Measurements from ENCODE around the gene MTUS2. TPM values are rescaled to one million over a fixed set of nuclear protein-coding genes. Genes with fewer than 3 reads are reported as not detected.

MTUS2 gene
- total RNA-seq, 1 donor from 2014 or later, result not detected

DNA sequence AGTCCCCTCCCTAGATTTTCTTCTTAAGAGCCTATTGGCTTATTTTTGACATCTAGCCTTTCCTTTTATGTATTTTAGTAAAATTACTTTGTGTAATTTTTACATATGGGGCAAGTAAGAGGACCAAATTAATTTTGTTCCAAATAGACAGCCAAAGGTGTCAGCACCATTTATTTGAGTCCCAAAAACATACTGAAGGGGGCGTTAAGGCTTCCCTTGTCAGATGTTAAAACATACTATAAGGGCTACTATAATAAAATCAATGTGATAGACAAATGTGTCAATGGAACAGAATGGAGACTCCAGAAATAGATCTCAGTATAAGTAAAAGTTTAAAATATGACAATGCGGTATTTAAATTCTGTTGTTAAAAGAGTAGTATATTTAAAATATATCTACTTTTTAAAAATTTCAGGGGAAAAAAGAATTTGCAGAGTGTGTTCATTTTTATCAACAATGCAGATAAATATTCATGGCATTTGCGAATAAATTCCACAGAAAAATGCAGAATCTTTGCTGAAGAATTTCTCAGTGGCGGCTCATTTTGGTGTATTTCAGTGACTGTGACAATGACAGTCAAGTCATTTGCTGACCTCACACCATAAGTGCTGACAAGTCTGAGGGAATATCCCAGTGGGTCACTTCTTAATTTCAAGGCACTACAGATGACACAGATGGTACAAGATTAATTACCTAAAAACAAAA lies 133.7 kb downstream of the MTUS2 start:
- DNase-seq (ENCODE audit: low read depth) (no peak), FAIRE-seq (no peak)
- no peaks in the 10 kb centered on the region for H3K36me3 ChIP-seq (ENCODE audit: control insufficient read depth, insufficient read depth, low read length)
- TF ChIP-seq, protein P1, sequence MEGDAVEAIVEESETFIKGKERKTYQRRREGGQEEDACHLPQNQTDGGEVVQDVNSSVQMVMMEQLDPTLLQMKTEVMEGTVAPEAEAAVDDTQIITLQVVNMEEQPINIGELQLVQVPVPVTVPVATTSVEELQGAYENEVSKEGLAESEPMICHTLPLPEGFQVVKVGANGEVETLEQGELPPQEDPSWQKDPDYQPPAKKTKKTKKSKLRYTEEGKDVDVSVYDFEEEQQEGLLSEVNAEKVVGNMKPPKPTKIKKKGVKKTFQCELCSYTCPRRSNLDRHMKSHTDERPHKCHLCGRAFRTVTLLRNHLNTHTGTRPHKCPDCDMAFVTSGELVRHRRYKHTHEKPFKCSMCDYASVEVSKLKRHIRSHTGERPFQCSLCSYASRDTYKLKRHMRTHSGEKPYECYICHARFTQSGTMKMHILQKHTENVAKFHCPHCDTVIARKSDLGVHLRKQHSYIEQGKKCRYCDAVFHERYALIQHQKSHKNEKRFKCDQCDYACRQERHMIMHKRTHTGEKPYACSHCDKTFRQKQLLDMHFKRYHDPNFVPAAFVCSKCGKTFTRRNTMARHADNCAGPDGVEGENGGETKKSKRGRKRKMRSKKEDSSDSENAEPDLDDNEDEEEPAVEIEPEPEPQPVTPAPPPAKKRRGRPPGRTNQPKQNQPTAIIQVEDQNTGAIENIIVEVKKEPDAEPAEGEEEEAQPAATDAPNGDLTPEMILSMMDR (IDR thresholded peaks at IDR 0.05; ENCODE audit: insufficient read depth, low read length, severe bottlenecking), result no peak
- H3K27me3 ChIP-seq (ENCODE audit: control insufficient read depth, insufficient read depth, low read length), result no peaks in the 10 kb centered on the region
- no peak overlapping the region for H3K4me3 ChIP-seq (ENCODE audit: low read depth, low read length)

DNA sequence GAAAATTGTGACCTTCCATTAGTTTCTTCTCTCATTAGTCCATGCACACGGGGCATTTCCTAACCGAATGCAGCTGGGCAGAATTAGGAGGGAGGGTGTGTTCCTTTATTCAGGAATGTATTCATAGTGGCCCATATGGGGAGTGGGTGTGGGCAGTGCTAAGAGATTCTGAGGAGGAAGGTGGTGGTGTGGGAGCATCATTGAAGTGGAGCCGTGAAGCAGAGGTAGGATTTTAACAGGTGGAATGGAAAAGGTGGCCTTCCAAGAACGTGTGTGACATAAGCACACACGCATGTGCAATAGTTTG lies 134.2 kb downstream of the MTUS2 start:
- FAIRE-seq (no peak), DNase-seq (ENCODE audit: low read depth) (no peak)
- TF ChIP-seq, protein P1 (IDR thresholded peaks at IDR 0.05; ENCODE audit: insufficient read depth, low read length, severe bottlenecking), result no peak
- H3K36me3 ChIP-seq (ENCODE audit: control insufficient read depth, insufficient read depth, low read length), result no peaks in the 10 kb centered on the region
- no peaks in the 10 kb centered on the region for H3K27me3 ChIP-seq (ENCODE audit: control insufficient read depth, insufficient read depth, low read length)
- H3K4me3 ChIP-seq (ENCODE audit: low read depth, low read length), result no peak overlapping the region

DNA sequence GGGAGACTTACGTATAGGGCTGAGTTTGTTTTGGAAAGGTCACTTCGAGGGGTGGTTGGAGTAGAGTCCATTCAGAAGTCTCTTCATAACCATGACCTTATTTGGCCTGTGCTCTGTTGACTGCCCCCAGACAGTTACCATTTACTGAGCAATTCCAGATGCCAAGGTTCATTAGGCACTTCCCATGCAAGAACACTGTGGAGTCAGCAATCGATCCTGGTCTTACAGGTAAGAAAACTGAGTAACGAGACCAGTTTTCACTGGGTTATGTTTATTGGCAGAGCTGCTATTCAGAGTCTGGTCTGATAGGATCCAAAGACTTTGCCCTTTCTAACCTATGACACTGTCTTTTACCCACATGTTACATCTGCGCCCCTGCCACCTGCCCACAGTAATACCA lies 134.7 kb downstream of the MTUS2 start:
- DNase-seq (ENCODE audit: low read depth) (no peak), FAIRE-seq (no peak)
- Histone ChIP-seq H3K27me3 (ENCODE audit: control insufficient read depth, insufficient read depth, low read length) (no peaks in the 10 kb centered on the region), H3K36me3 (ENCODE audit: control insufficient read depth, insufficient read depth, low read length) (no peaks in the 10 kb centered on the region), H3K4me3 (ENCODE audit: low read depth, low read length) (no peak overlapping the region)
- TF ChIP-seq, protein P1 (IDR thresholded peaks at IDR 0.05; ENCODE audit: insufficient read depth, low read length, severe bottlenecking), result no peak

DNA sequence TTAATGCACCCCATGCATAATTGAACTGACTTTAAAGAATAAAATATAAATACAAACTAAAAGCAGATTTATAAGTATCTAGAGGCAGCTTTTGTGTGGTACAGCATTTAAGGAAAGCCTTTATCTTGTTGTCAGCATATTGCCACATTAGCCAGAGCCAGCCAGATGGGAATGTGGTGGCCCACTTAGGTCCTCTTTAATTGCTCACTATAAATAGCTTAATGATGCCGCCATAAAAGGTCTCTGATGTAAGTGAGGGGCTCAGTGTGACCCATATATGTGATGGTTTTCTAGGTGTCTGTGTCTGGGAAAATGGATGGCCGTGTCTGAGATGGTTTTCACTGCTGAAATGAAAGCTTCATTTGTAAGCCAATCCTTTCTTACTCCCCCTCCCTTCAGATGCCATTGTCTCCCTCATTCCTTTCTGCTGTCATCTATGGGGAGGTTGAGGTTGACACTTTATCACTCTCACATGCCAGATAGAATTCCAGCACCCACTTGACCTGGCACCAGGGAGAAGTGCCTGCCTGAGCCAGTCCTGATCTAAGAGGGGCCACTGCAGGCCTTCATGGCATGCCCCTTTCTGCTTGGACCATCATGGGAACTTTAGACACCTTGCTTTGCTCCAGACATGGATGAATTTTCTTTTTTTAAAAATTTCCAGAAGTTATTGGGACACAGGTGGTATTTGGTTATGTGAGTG lies 135.3 kb downstream of the MTUS2 start:
- DNase-seq (ENCODE audit: low read depth) (no peak), FAIRE-seq (no peak)
- Histone ChIP-seq H3K36me3 (ENCODE audit: control insufficient read depth, insufficient read depth, low read length) (no peaks in the 10 kb centered on the region), H3K4me3 (ENCODE audit: low read depth, low read length) (no peak overlapping the region), H3K27me3 (ENCODE audit: control insufficient read depth, insufficient read depth, low read length) (no peaks in the 10 kb centered on the region)
- TF ChIP-seq, protein P1 (IDR thresholded peaks at IDR 0.05; ENCODE audit: insufficient read depth, low read length, severe bottlenecking), result no peak

DNA sequence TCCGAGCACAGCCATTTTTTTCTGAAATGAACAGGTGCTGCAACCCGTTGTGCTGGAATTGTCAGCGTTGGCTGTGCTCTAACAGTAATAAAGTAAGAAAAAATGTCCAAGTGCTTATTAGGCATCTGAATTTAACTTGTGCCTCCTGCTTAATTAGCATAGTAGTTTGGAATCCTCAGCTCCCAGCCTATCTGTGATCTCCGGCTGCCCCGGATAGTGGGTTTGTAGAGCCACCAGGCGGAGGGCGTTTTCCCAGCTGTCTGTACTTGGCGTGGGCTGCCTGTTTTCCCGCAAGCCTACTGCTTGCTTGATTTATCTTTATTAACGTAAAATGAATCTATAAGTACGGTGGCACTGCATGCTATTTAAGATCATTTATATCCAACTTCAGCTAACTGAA lies 137.9 kb downstream of the MTUS2 start:
- TF ChIP-seq, protein P1 (IDR thresholded peaks at IDR 0.05; ENCODE audit: insufficient read depth, low read length, severe bottlenecking), result no peak
- FAIRE-seq (no peak), DNase-seq (ENCODE audit: low read depth) (no peak)

More for the DNA sequence above, 137.9 kb downstream of the MTUS2 start:
- no peak overlapping the region for H3K4me3 ChIP-seq (ENCODE audit: low read depth, low read length)
- H3K36me3 ChIP-seq (ENCODE audit: control insufficient read depth, insufficient read depth, low read length), result no peaks in the 10 kb centered on the region
- H3K27me3 ChIP-seq (ENCODE audit: control insufficient read depth, insufficient read depth, low read length), result no peaks in the 10 kb centered on the region

All from bronchial epithelial cell (primary cell).